B cell (primary cell): ENCODE measurements around the gene CFAP74. TPM values are rescaled to one million over a fixed set of nuclear protein-coding genes. Genes with fewer than 3 reads are reported as not detected.

ENCODE experiments used
- ATAC-seq: fragments of 200-7000 bp; cut with Tn5 transposase; one replicate; pipeline ENCODE4 v1.10.0; 2021; ENCODE audit warnings: low read depth, mild to moderate bottlenecking, moderate number of reproducible peaks, moderate library complexity
- CTCF ChIA-PET: fragments of 350-600 bp; sonication (Branson Sonifier 250); formaldehyde crosslinking; loops from one replicate; lab custom pipeline; 2021; ENCODE audit warnings: antibody characterized with exemption, inconsistent platforms; lab: Charles Lee
- POLR2A ChIA-PET: fragments of 350-600 bp; sonication (Branson Sonifier 250); formaldehyde crosslinking; loops from one replicate; lab custom pipeline; 2021; ENCODE audit warnings: antibody characterized with exemption; lab: Charles Lee
- DNase-seq: peaks from one replicate; pipeline ENCODE4 v3.0.0; 2013
- H2AFZ ChIP-seq: 2 replicates; pipeline ENCODE4 v1.6.1; 2012; ENCODE audit warnings: mild to moderate bottlenecking, low read depth, low read length; ENCODE audit not compliant: insufficient read depth, poor library complexity, severe bottlenecking
- H3K27ac ChIP-seq, 2 donors: 1 replicate in 1 of 2; 2 replicates in 1 of 2; pipeline ENCODE4 v1.5.1; 2012 to 2013; ENCODE audit warnings: low read length in 2 of 2, mild to moderate bottlenecking in 2 of 2, moderate library complexity in 1 of 2
- H3K27me3 ChIP-seq, 4 experiments: fragments of 200-600 bp in 1 of 4; sonication (generic) in 1 of 4; replicated peaks in 1 of 4; 1 replicate in 2 of 4; 2 replicates in 2 of 4; pipeline versions ENCODE4 v1.6.1 to v1.7.0; 2013 to 2016; ENCODE audit warnings: low read length in 3 of 4, mild to moderate bottlenecking in 2 of 4, mixed read lengths in 1 of 4, moderate library complexity in 1 of 4; ENCODE audit not compliant: insufficient read depth in 4 of 4, control insufficient read depth in 3 of 4; ENCODE audit errors: control extremely low read depth in 1 of 4
- H3K36me3 ChIP-seq, 2 experiments: replicated peaks in 1 of 2; 1 replicate in 1 of 2; 2 replicates in 1 of 2; pipeline versions ENCODE4 v1.6.1 to v1.7.1; 2013; ENCODE audit warnings: low read length in 1 of 2; ENCODE audit not compliant: insufficient read depth in 2 of 2, control insufficient read depth in 1 of 2; ENCODE audit errors: control extremely low read depth in 1 of 2, extremely low read depth in 1 of 2
- H3K4me1 ChIP-seq, 2 donors: fragments of 200-600 bp in 1 of 2; sonication (generic) in 1 of 2; 1 replicate in 1 of 2; 2 replicates in 1 of 2; pipeline versions ENCODE4 v1.5.1 to v1.6.1; 2013 to 2017; ENCODE audit warnings: low read length in 2 of 2; ENCODE audit not compliant: control insufficient read depth in 2 of 2, insufficient read depth in 2 of 2
- H3K4me2 ChIP-seq: replicated peaks from 2 replicates; pipeline ENCODE3; 2012; ENCODE audit warnings: mild to moderate bottlenecking, low read depth, low read length; ENCODE audit not compliant: poor library complexity, severe bottlenecking
- H3K4me3 ChIP-seq, 5 experiments: fragments of 200-600 bp in 1 of 5; sonication (generic) in 1 of 5; 1 replicate in 3 of 5; 2 replicates in 2 of 5; pipeline versions ENCODE4 v1.5.1 to v1.7.0; 2011 to 2016; ENCODE audit warnings: low read length in 4 of 5, mild to moderate bottlenecking in 4 of 5, low read depth in 2 of 5, control low read depth in 1 of 5, moderate library complexity in 1 of 5; ENCODE audit not compliant: insufficient read depth in 1 of 5; ENCODE audit errors: control extremely low read depth in 1 of 5, extremely low read depth in 1 of 5
- H3K79me2 ChIP-seq: fragments of 200-600 bp; sonication (generic); one replicate; pipeline ENCODE4 v1.6.0; 2016; ENCODE audit warnings: low read length; ENCODE audit not compliant: control insufficient read depth, insufficient read depth
- H3K9ac ChIP-seq: fragments of 200-600 bp; sonication (generic); 2 replicates; pipeline ENCODE4 v1.6.1; 2017; ENCODE audit warnings: mild to moderate bottlenecking, low read length, moderate library complexity
- H3K9me3 ChIP-seq, 3 donors: one replicate each; pipeline versions ENCODE4 v1.6.1 to v1.7.1; 2013; ENCODE audit warnings: low read length in 2 of 3; ENCODE audit not compliant: control insufficient read depth in 2 of 3, insufficient read depth in 1 of 3; ENCODE audit errors: control extremely low read depth in 1 of 3
- H4K20me1 ChIP-seq: 2 replicates; pipeline ENCODE4 v1.6.0; 2012; ENCODE audit warnings: mild to moderate bottlenecking, low read length; ENCODE audit not compliant: insufficient read depth, control insufficient read depth, poor library complexity, severe bottlenecking
- H3K27ac Mint-ChIP-seq: one replicate; pipeline ENCODE4 v1.8.0; 2021; ENCODE audit warnings: mixed read lengths
- H3K27me3 Mint-ChIP-seq: one replicate; pipeline ENCODE4 v1.8.0; 2021; ENCODE audit warnings: mixed read lengths
- H3K4me1 Mint-ChIP-seq: one replicate; pipeline ENCODE4 v1.8.0; 2021; ENCODE audit warnings: mixed read lengths
- H3K4me3 Mint-ChIP-seq: one replicate; pipeline ENCODE4 v1.8.0; 2021; ENCODE audit warnings: mixed read lengths
- H3K9me3 Mint-ChIP-seq: one replicate; pipeline ENCODE4 v1.8.0; 2022; ENCODE audit warnings: mixed read lengths; ENCODE audit not compliant: insufficient read depth
- CTCF ChIP-seq: fragments of 200-600 bp; IDR thresholded peaks from one replicate; pipeline ENCODE4 v1.8.0; 2022; ENCODE audit warnings: antibody characterized with exemption, mild to moderate bottlenecking
- EZH2 ChIP-seq: IDR thresholded peaks from 2 replicates; pipeline ENCODE4 v1.6.1; 2012; ENCODE audit warnings: borderline replicate concordance, low read depth, mild to moderate bottlenecking, moderate library complexity, low read length; ENCODE audit not compliant: insufficient read depth, poor library complexity, severe bottlenecking
- WGBS: methylation state at CpG from one replicate; pipeline ENCODE4 v1.1.5; 2013; ENCODE audit warnings: missing lambda C conversion rate; ENCODE audit not compliant: insufficient coverage; 5-methylcytosine and 5-hydroxymethylcytosine counted together
- intact Hi-C: fragments of 100-400 bp; cut with micrococcal nuclease; formaldehyde crosslinking; loops from one replicate; pipeline ENCODE4 v1.10.0; 2022
- polyA plus RNA-seq: library from polyadenylated mRNA; depleted of rRNA; stranded (reverse); fragments of >200 nt; gene quantifications from 2 replicates; pipeline ENCODE4 v1.2.3, GENCODE V29; 2012
- total RNA-seq, 2 donors: library from RNA; stranded (reverse); fragments of 120-200 nt in 1 of 2; gene quantifications; 1 replicate in 1 of 2; 2 replicates in 1 of 2; pipeline versions ENCODE4 v1.2.3 to v1.2.4, GENCODE V29; 2013 to 2022

The CFAP74 gene
- total and polyA plus RNA-seq, 2 donors (not counting 1 experiment from before 2014, with no cell fraction given), result not detected

GRCh38 chr1:1917304-1917976 is 86.1 kb downstream of the CFAP74 start:
- Mint-ChIP-seq H3K4me3 (peak overlapping the region; percentile 39), H3K27me3 (peaks cover 4% of the 10 kb centered on the region), H3K4me1 (peaks cover 4% of the 10 kb centered on the region), H3K9me3 (no peaks in the 10 kb centered on the region), H3K27ac (no peak overlapping the region)
- no peak overlapping the region for H3K4me3 ChIP-seq
- H3K27me3 ChIP-seq, result peaks cover 0 to 16% (median 0%) of the 10 kb centered on the region in 4 experiments
- TF ChIP-seq EZH2 (no peak), CTCF (no peak)
- no peak overlapping the region for H3K9ac ChIP-seq
- ATAC-seq, result no peak
- DNase-seq, result no peak
- intact Hi-C loops, result loop anchor here (5.0 kb wide), 2 partner anchors 215 to 610 kb away; partner anchors contain the start of gene PANK4
- peak overlapping the region; percentile 96 for H3K4me2 ChIP-seq
- H3K36me3 ChIP-seq, result no peaks in the 10 kb centered on the region
- H3K79me2 ChIP-seq, result no peaks in the 10 kb centered on the region
- H3K4me1 ChIP-seq, result peaks cover 12 to 22% of the 10 kb centered on the region in 2 donors
- no peak overlapping the region for H2AFZ ChIP-seq
- CTCF ChIA-PET, result interaction anchor here (0.6 to 1.4 kb wide), 2 partner anchors 8 to 474 kb away, joined by 3 to 6 read pairs; no protein-coding TSS in a partner anchor
- H4K20me1 ChIP-seq, result no peaks in the 10 kb centered on the region
- WGBS, result 94% methylated on average over 14 of the region's 14 CpGs
- H3K27ac ChIP-seq, result no peak overlapping the region
- POLR2A ChIA-PET, result no interaction called here
- peaks cover 0 to 8% (median 0%) of the 10 kb centered on the region in 3 donors for H3K9me3 ChIP-seq

GRCh38 chr1:1916851-1917251 is 86.7 kb downstream of the CFAP74 start:
- Mint-ChIP-seq H3K27me3 (peaks cover 4% of the 10 kb centered on the region), H3K9me3 (no peaks in the 10 kb centered on the region), H3K4me3 (peak overlapping the region; percentile 41), H3K4me1 (peaks cover 4% of the 10 kb centered on the region), H3K27ac (no peak overlapping the region)
- Histone ChIP-seq H3K79me2 (no peaks in the 10 kb centered on the region), H3K4me2 (no peak overlapping the region), H3K4me3 (no peak overlapping the region), H4K20me1 (no peaks in the 10 kb centered on the region), H3K27me3 (peaks cover 0 to 10% (median 0%) of the 10 kb centered on the region in 4 experiments), H3K36me3 (no peaks in the 10 kb centered on the region), H3K27ac (no peak overlapping the region), H2AFZ (no peak overlapping the region), H3K9me3 (peaks cover 0 to 8% (median 0%) of the 10 kb centered on the region in 3 donors), H3K4me1 (peaks cover 12 to 22% of the 10 kb centered on the region in 2 donors), H3K9ac (no peak overlapping the region)
- ChIA-PET CTCF (interaction anchor here (0.6 to 1.4 kb wide), 2 partner anchors 8 to 474 kb away, joined by 3 to 6 read pairs; no protein-coding TSS in a partner anchor), POLR2A (no interaction called here)
- TF ChIP-seq CTCF (no peak), EZH2 (no peak)
- WGBS, result 91% methylated on average over 18 of the region's 19 CpGs
- no peak for DNase-seq
- ATAC-seq, result no peak
- intact Hi-C loops, result loop anchor here (5.0 kb wide), 2 partner anchors 215 to 610 kb away; partner anchors contain the start of gene PANK4
